Osteoblast (primary cell): ENCODE results near the gene SORBS1. TPM values are rescaled to one million over a fixed set of nuclear protein-coding genes. Genes with fewer than 3 reads are reported as not detected.

Experiments used
- DNase-seq: peaks from one replicate; pipeline ENCODE4 v3.0.0; 2011; ENCODE audit warnings: low spot score, mixed read lengths; ENCODE audit not compliant: insufficient read length; ENCODE audit errors: missing footprints
- H2AFZ ChIP-seq: 2 replicates; pipeline ENCODE4 v1.6.0; 2011; ENCODE audit warnings: mild to moderate bottlenecking, low read length
- H3K27ac ChIP-seq: 2 replicates; pipeline ENCODE4 v1.5.1; 2011; ENCODE audit warnings: mild to moderate bottlenecking, low read depth, low read length, moderate library complexity
- H3K27me3 ChIP-seq: 2 replicates; pipeline ENCODE4 v1.6.0; 2012; ENCODE audit warnings: mild to moderate bottlenecking, control low read depth, inconsistent platforms, low read length, moderate library complexity; ENCODE audit not compliant: insufficient read depth
- H3K36me3 ChIP-seq: 2 replicates; pipeline ENCODE4 v1.5.1; 2011; ENCODE audit warnings: mild to moderate bottlenecking, low read length, control low read depth, moderate library complexity; ENCODE audit not compliant: insufficient read depth
- H3K4me1 ChIP-seq: 2 replicates; pipeline ENCODE4 v1.5.1; 2011; ENCODE audit warnings: mild to moderate bottlenecking, low read length, control low read depth, moderate library complexity; ENCODE audit not compliant: insufficient read depth
- H3K4me2 ChIP-seq: 2 replicates; pipeline ENCODE4 v1.6.0; 2011; ENCODE audit warnings: mild to moderate bottlenecking, low read length; ENCODE audit not compliant: insufficient read depth
- H3K4me3 ChIP-seq: fragments of 200-600 bp; sonication (generic); 3 replicates; pipeline ENCODE4 v1.5.1; 2012; ENCODE audit warnings: mild to moderate bottlenecking, low read length, inconsistent platforms; ENCODE audit not compliant: insufficient read depth
- H3K79me2 ChIP-seq: 2 replicates; pipeline ENCODE4 v1.6.0; 2012; ENCODE audit warnings: mild to moderate bottlenecking, low read length, control low read depth, inconsistent platforms; ENCODE audit not compliant: insufficient read depth
- H3K9me3 ChIP-seq: 2 replicates; pipeline ENCODE4 v1.5.1; 2011; ENCODE audit warnings: low read depth, low read length, control low read depth
- H4K20me1 ChIP-seq: 2 replicates; pipeline ENCODE4 v1.6.0; 2012; ENCODE audit warnings: mild to moderate bottlenecking, low read length, control low read depth; ENCODE audit not compliant: insufficient read depth
- CTCF ChIP-seq: IDR thresholded peaks from 2 replicates; pipeline ENCODE4 v1.5.1; 2011; ENCODE audit warnings: mild to moderate bottlenecking, low read depth, low read length, moderate library complexity; ENCODE audit errors: extremely low read depth
- total RNA-seq: library from RNA; depleted of rRNA; stranded (reverse); fragments of >200 nt; gene quantifications from 2 replicates; pipeline ENCODE4 v1.2.3, GENCODE V29; 2012

SORBS1 gene
- total RNA-seq, 1 donor: 0.72 TPM

- H2AFZ ChIP-seq: no peak overlapping the region
- H3K36me3 ChIP-seq: no peaks in the 10 kb centered on the region
- no peak for DNase-seq
- H3K27me3 ChIP-seq: no peaks in the 10 kb centered on the region
- H3K4me3 ChIP-seq: no peak overlapping the region
- no peak overlapping the region for H3K4me2 ChIP-seq
- no peaks in the 10 kb centered on the region for H4K20me1 ChIP-seq
- no peaks in the 10 kb centered on the region for H3K4me1 ChIP-seq
- H3K9me3 ChIP-seq: no peaks in the 10 kb centered on the region
- no peaks in the 10 kb centered on the region for H3K79me2 ChIP-seq
- H3K27ac ChIP-seq: no peak overlapping the region
- no peak for TF ChIP-seq CTCF
Measured at GRCh38 chr10:95423164-95424005, 137.8 kb downstream of the SORBS1 start.

- no peak for TF ChIP-seq CTCF
Measured at GRCh38 chr10:95422233-95422632, 138.9 kb downstream of the SORBS1 start.

GRCh38 chr10:95421782-95422181, 139.4 kb downstream of the SORBS1 start:
- no peak for TF ChIP-seq CTCF
- no peak for DNase-seq
- H3K27me3 ChIP-seq: no peaks in the 10 kb centered on the region
- H3K27ac ChIP-seq: no peak overlapping the region
- H3K79me2 ChIP-seq: no peaks in the 10 kb centered on the region
- no peaks in the 10 kb centered on the region for H3K4me1 ChIP-seq
- H3K9me3 ChIP-seq: no peaks in the 10 kb centered on the region
- H2AFZ ChIP-seq: no peak overlapping the region
- no peak overlapping the region for H3K4me3 ChIP-seq
- H3K4me2 ChIP-seq: no peak overlapping the region
- no peaks in the 10 kb centered on the region for H4K20me1 ChIP-seq
- no peaks in the 10 kb centered on the region for H3K36me3 ChIP-seq

More at GRCh38 chr10:95422233-95422632, 138.9 kb downstream of the SORBS1 start:
- Histone ChIP-seq H3K79me2 (no peaks in the 10 kb centered on the region), H3K27ac (no peak overlapping the region), H3K27me3 (no peaks in the 10 kb centered on the region), H3K4me1 (no peaks in the 10 kb centered on the region), H4K20me1 (no peaks in the 10 kb centered on the region), H3K4me2 (no peak overlapping the region), H3K4me3 (no peak overlapping the region), H2AFZ (no peak overlapping the region), H3K9me3 (no peaks in the 10 kb centered on the region), H3K36me3 (no peaks in the 10 kb centered on the region)
- no peak for DNase-seq

GRCh38 chr10:95419399-95419798, 141.8 kb downstream of the SORBS1 start:
- Histone ChIP-seq H4K20me1 (no peaks in the 10 kb centered on the region), H2AFZ (no peak overlapping the region), H3K9me3 (no peaks in the 10 kb centered on the region), H3K4me3 (no peak overlapping the region), H3K4me2 (no peak overlapping the region), H3K27me3 (peaks cover 3% of the 10 kb centered on the region), H3K27ac (no peak overlapping the region), H3K79me2 (no peaks in the 10 kb centered on the region), H3K4me1 (no peaks in the 10 kb centered on the region), H3K36me3 (no peaks in the 10 kb centered on the region)
- no peak for DNase-seq
- TF ChIP-seq CTCF: no peak
